C4-2B (cell line): ENCODE data around the gene CLMN.

Experiments used
- ZFX ChIP-seq: fragments of 450-650 bp; IDR thresholded peaks from 2 replicates; pipeline ENCODE4 v1.6.1; 2017
- TF ChIP-seq, protein P1 (sequence below): fragments of 450-650 bp; conservative IDR thresholded peaks from 2 replicates; pipeline ENCODE4 v1.5.1; 2017; ENCODE audit warnings: mild to moderate bottlenecking

GRCh38 chr14:95359994-95360826 is 40.5 kb upstream of the CLMN start:
- TF ChIP-seq, protein P1, sequence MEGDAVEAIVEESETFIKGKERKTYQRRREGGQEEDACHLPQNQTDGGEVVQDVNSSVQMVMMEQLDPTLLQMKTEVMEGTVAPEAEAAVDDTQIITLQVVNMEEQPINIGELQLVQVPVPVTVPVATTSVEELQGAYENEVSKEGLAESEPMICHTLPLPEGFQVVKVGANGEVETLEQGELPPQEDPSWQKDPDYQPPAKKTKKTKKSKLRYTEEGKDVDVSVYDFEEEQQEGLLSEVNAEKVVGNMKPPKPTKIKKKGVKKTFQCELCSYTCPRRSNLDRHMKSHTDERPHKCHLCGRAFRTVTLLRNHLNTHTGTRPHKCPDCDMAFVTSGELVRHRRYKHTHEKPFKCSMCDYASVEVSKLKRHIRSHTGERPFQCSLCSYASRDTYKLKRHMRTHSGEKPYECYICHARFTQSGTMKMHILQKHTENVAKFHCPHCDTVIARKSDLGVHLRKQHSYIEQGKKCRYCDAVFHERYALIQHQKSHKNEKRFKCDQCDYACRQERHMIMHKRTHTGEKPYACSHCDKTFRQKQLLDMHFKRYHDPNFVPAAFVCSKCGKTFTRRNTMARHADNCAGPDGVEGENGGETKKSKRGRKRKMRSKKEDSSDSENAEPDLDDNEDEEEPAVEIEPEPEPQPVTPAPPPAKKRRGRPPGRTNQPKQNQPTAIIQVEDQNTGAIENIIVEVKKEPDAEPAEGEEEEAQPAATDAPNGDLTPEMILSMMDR: no peak
- no peak for TF ChIP-seq ZFX
